Measurements from ENCODE around the gene CCPG1.

CCPG1 gene

GRCh38 chr15:55318588-55319494 is 89.3 kb downstream of the CCPG1 start, which contains the start of the genes PIGB and PIGBOS1:
Gene PIGB, plus strand, starts transcription at chr15:55319222. Its CDS starts 29 bp downstream, at chr15:55319251.
Gene PIGBOS1, minus strand, starts transcription at chr15:55319123. Its CDS starts 1,331 bp downstream, at chr15:55317792.
- DNase-seq, result peak; percentile 95

Measured in eye (tissue), 1 donor.